ENCODE results near the gene GSTM2. TPM values are rescaled to one million over a fixed set of nuclear protein-coding genes. Genes with fewer than 3 reads are reported as not detected.

Gene GSTM2
- total and polyA plus RNA-seq, 2 of the 4 experiments (the other 2 are of a cell fraction) = 10.2 to 85.5 TPM

DNA sequence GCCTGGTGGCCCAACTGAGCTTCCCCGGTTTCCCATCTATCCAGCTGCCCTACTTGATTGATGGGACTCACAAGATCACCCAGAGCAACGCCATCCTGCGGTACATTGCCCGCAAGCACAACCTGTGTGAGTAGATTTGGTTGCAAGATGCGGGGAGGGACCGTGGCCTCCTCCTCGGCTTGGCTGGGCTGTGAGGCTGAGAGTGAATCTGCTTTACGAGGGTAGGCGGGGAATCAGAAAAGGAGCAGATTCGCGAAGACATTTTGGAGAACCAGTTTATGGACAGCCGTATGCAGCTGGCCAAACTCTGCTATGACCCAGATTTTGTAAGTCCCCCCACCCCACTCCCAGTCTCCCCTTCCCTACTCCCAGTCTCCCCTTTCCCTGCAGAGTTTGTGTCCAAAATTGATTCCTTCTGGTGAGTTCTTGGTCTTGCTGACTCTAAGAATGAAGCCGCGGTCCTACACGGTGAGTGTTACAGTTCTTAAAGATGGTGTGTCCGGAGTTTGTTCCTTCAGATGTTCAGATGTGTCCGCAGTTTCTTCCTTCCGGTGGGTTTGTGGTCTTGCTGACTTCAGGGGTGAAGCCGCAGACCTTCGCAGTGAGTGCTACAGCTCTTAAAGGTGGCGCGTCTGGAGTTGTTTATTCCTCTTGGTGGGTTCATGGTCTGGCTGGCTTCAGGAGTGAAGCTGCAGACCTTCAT, 1.5 kb downstream of the GSTM2 start:
- Histone ChIP-seq H2AK5ac (ENCODE audit: low read depth, low read length) (no peak overlapping the region), H3K4me2 (ENCODE audit: low read depth, low read length) (no peak overlapping the region), H2AFZ (replicated peaks; ENCODE audit: low read length, poor library complexity) (no peak overlapping the region), H3K36me3 (ENCODE audit: control insufficient read depth, insufficient read depth, low read length) (peaks cover 11% of the 10 kb centered on the region), H2AK9ac (replicated peaks; ENCODE audit: low read depth, low read length, poor library complexity) (no peak overlapping the region), H2BK120ac (ENCODE audit: low read depth, low read length) (no peak overlapping the region), H4K5ac (ENCODE audit: low read depth, low read length) (no peak overlapping the region), H3K79me1 (ENCODE audit: low read depth in 1 of 2, low read length in 2 of 2) (peaks cover 5 to 14% of the 10 kb centered on the region in 2 experiments; a peak in 2 of 4 replicates), H2BK20ac (ENCODE audit: low read depth, low read length) (no peak overlapping the region), H3K27me3 (ENCODE audit: control insufficient read depth, insufficient read depth, low read length) (no peaks in the 10 kb centered on the region), H3K9ac (ENCODE audit: low read depth, low read length) (no peak overlapping the region), H3K56ac (ENCODE audit: extremely low read depth, insufficient read depth, low read length) (no peak overlapping the region), H3K9me1 (ENCODE audit: insufficient read depth, low read length) (peaks cover 4% of the 10 kb centered on the region), H2BK5ac (ENCODE audit: low read depth, low read length, poor library complexity, severe bottlenecking) (no peak overlapping the region), H3K23ac (ENCODE audit: low read depth, low read length) (no peak overlapping the region), H3K4me1 (ENCODE audit: control insufficient read depth, insufficient read depth, low read length) (peaks cover 3% of the 10 kb centered on the region; the same call in 1 of the 2 replicates), H4K8ac (ENCODE audit: low read depth in 2 of 2, low read length in 2 of 2) (no peak overlapping the region), H3K27ac (ENCODE audit: insufficient read depth, low read length) (no peak overlapping the region), H4K20me1 (ENCODE audit: insufficient read depth, low read length) (no peaks in the 10 kb centered on the region), H4K91ac (ENCODE audit: insufficient read depth, low read depth, low read length) (no peak overlapping the region), H3K14ac (replicated peaks; ENCODE audit: low read depth, low read length) (no peak overlapping the region), H3K4ac (ENCODE audit: low read depth, low read length) (no peak overlapping the region), H2BK15ac (ENCODE audit: low read depth, low read length) (no peak overlapping the region), H3K4me3 (ENCODE audit: insufficient read depth, low read depth, low read length) (no peak overlapping the region), H3K9me3 (ENCODE audit: control insufficient read depth, insufficient read depth, low read length) (no peaks in the 10 kb centered on the region), H3K18ac (ENCODE audit: low read depth, low read length) (no peak overlapping the region)
- ATAC-seq (ENCODE audit: low read depth) = no peak
- POLR2A ChIA-PET (ENCODE audit: unreplicated experiment) = no interaction called here
- dilution Hi-C loops (cut with HindIII; ENCODE audit: low sequenced_read_pairs, unreplicated experiment) = no loop called here
- CTCF ChIA-PET = interaction anchor here (0.6 kb wide), 1 partner anchor 105 kb away, joined by 3 read pairs; no protein-coding TSS in a partner anchor
- in situ Hi-C loops (cut with MboI; ENCODE audit: low sequenced_read_pairs) = no loop called here
- DNase-seq = no peak
- TF ChIP-seq MAZ (IDR thresholded peaks at IDR 0.05; ENCODE audit: borderline replicate concordance, low read depth, low read length) (no peak), BHLHE40 (IDR thresholded peaks at IDR 0.05; ENCODE audit: low read depth, low read length) (no peak), NFE2L2 (IDR thresholded peaks at IDR 0.05; ENCODE audit: low read depth, low read length) (no peak), RAD21 (IDR thresholded peaks at IDR 0.05; ENCODE audit: low read length) (no peak), RFX5 (IDR thresholded peaks at IDR 0.05; ENCODE audit: low read depth, low read length) (no peak), USF2 (IDR thresholded peaks at IDR 0.05; ENCODE audit: low read depth, low read length) (no peak), POLR2A (IDR thresholded peaks at IDR 0.05; ENCODE audit: low read depth, low read length) (no peak), CEBPB (IDR thresholded peaks at IDR 0.05; ENCODE audit: low read depth, low read length) (no peak), FOS (IDR thresholded peaks at IDR 0.05; ENCODE audit: low read depth, low read length) (no peak), SMC3 (IDR thresholded peaks at IDR 0.05; ENCODE audit: low read depth, low read length) (no peak), RCOR1 (IDR thresholded peaks at IDR 0.05; ENCODE audit: insufficient replicate concordance, low read length) (no peak)
- TF ChIP-seq, protein P1, sequence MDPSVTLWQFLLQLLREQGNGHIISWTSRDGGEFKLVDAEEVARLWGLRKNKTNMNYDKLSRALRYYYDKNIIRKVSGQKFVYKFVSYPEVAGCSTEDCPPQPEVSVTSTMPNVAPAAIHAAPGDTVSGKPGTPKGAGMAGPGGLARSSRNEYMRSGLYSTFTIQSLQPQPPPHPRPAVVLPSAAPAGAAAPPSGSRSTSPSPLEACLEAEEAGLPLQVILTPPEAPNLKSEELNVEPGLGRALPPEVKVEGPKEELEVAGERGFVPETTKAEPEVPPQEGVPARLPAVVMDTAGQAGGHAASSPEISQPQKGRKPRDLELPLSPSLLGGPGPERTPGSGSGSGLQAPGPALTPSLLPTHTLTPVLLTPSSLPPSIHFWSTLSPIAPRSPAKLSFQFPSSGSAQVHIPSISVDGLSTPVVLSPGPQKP (IDR thresholded peaks at IDR 0.05; ENCODE audit: borderline replicate concordance, low read depth, low read length) = no peak
- TF ChIP-seq, protein P2, sequence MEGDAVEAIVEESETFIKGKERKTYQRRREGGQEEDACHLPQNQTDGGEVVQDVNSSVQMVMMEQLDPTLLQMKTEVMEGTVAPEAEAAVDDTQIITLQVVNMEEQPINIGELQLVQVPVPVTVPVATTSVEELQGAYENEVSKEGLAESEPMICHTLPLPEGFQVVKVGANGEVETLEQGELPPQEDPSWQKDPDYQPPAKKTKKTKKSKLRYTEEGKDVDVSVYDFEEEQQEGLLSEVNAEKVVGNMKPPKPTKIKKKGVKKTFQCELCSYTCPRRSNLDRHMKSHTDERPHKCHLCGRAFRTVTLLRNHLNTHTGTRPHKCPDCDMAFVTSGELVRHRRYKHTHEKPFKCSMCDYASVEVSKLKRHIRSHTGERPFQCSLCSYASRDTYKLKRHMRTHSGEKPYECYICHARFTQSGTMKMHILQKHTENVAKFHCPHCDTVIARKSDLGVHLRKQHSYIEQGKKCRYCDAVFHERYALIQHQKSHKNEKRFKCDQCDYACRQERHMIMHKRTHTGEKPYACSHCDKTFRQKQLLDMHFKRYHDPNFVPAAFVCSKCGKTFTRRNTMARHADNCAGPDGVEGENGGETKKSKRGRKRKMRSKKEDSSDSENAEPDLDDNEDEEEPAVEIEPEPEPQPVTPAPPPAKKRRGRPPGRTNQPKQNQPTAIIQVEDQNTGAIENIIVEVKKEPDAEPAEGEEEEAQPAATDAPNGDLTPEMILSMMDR (conservative IDR thresholded peaks at IDR 0.05; ENCODE audit: low read depth, low read length) = no peak
- intact Hi-C loops (cut with micrococcal nuclease) = no loop called here
- 99% methylated on average over 16 of the region's 22 CpGs; no CpG with 5 or more reads in 1 of the 2 experiments for WGBS, 2 experiments (ENCODE audit: extremely low coverage in 2 of 2, insufficient read length in 1 of 2)
- BruUV-seq (replicated peaks) = no TSS peak
